ENCODE data around the gene ANKRD13B.

- TF ChIP-seq CTCF (IDR thresholded peaks at IDR 0.05) (peak; percentile 91), POLR2AphosphoS5 (IDR thresholded peaks at IDR 0.05; ENCODE audit: low read depth, low read length) (peak; percentile 35; the same call in 1 of the 2 replicates)
Observed at GRCh38 chr17:29617481-29618271, 24.7 kb downstream of the ANKRD13B start.
